WTC11 (cell line): ENCODE data around the gene HSDL1. TPM values are rescaled to one million over a fixed set of nuclear protein-coding genes. Genes with fewer than 3 reads are reported as not detected.

Source experiments
- ATF1 ChIP-seq: sonication (generic); formaldehyde crosslinking; IDR thresholded peaks from 2 replicates; pipeline ENCODE4 v1.8.1; 2023; ENCODE audit warnings: mild to moderate bottlenecking, moderate library complexity, missing genetic modification reagents
- CREM ChIP-seq: sonication (generic); formaldehyde crosslinking; IDR thresholded peaks from 2 replicates; pipeline ENCODE4 v1.8.1; 2022; ENCODE audit warnings: mild to moderate bottlenecking, missing genetic modification reagents, moderate library complexity
- ESRRA ChIP-seq: sonication (generic); formaldehyde crosslinking; IDR thresholded peaks from 2 replicates; pipeline ENCODE4 v1.8.1; 2022; ENCODE audit warnings: mild to moderate bottlenecking, missing genetic modification reagents, borderline replicate concordance
- GTF2I ChIP-seq: fragments of 250-450 bp; sonication (Bioruptor Pico); conservative IDR thresholded peaks from 2 replicates; pipeline ENCODE4 v1.4.0; 2021; ENCODE audit warnings: mild to moderate bottlenecking
- KAT7 ChIP-seq: sonication (generic); formaldehyde crosslinking; IDR thresholded peaks from 2 replicates; pipeline ENCODE4 v1.8.1; 2023; ENCODE audit warnings: missing genetic modification reagents, mild to moderate bottlenecking, borderline replicate concordance
- MYBL2 ChIP-seq: sonication (generic); formaldehyde crosslinking; IDR thresholded peaks from 2 replicates; pipeline ENCODE4 v1.8.1; 2023; ENCODE audit warnings: mild to moderate bottlenecking, moderate library complexity, missing genetic modification reagents
- NR1H2 ChIP-seq: sonication (generic); formaldehyde crosslinking; IDR thresholded peaks from 2 replicates; pipeline ENCODE4 v1.9.0; 2021; ENCODE audit warnings: mild to moderate bottlenecking, moderate library complexity, missing genetic modification reagents
- ZNF121 ChIP-seq: sonication (generic); formaldehyde crosslinking; IDR thresholded peaks from 2 replicates; pipeline ENCODE4 v1.8.0; 2023; ENCODE audit warnings: missing genetic modification reagents
- total RNA-seq: library from RNA; stranded (reverse); gene quantifications from 3 replicates; pipeline ENCODE4 v1.2.3, GENCODE V29; 2021
- TF ChIP-seq, protein P1 (sequence below): sonication (generic); formaldehyde crosslinking; IDR thresholded peaks from 2 replicates; pipeline ENCODE4 v1.8.0; 2022; ENCODE audit warnings: missing genetic modification reagents
- TF ChIP-seq, protein P2 (sequence below): sonication (generic); formaldehyde crosslinking; IDR thresholded peaks from 2 replicates; pipeline ENCODE4 v1.8.0; 2023; ENCODE audit warnings: mild to moderate bottlenecking, missing genetic modification reagents
- TF ChIP-seq, protein P3 (sequence below): fragments of 250-450 bp; sonication (Bioruptor Pico); IDR thresholded peaks from 2 replicates; pipeline ENCODE4 v1.9.0; 2021; ENCODE audit warnings: mild to moderate bottlenecking
- TF ChIP-seq, protein P4 (sequence below): sonication (generic); formaldehyde crosslinking; IDR thresholded peaks from 2 replicates; pipeline ENCODE4 v1.8.0; 2022; ENCODE audit warnings: mild to moderate bottlenecking, missing genetic modification reagents
- TF ChIP-seq, protein P5 (sequence below): sonication (generic); formaldehyde crosslinking; IDR thresholded peaks from 2 replicates; pipeline ENCODE4 v1.8.0; 2022; ENCODE audit warnings: mild to moderate bottlenecking, missing genetic modification reagents
- TF ChIP-seq, protein P6 (sequence below): sonication (generic); formaldehyde crosslinking; IDR thresholded peaks from 2 replicates; pipeline ENCODE4 v1.8.0; 2023; ENCODE audit warnings: missing genetic modification reagents, mild to moderate bottlenecking, borderline replicate concordance
- TF ChIP-seq, protein P7 (sequence below): sonication (generic); formaldehyde crosslinking; IDR thresholded peaks from 2 replicates; pipeline ENCODE4 v1.8.1; 2023; ENCODE audit warnings: mild to moderate bottlenecking, missing genetic modification reagents, moderate library complexity
- TF ChIP-seq, protein P8 (sequence below): sonication (generic); formaldehyde crosslinking; IDR thresholded peaks from 2 replicates; pipeline ENCODE4 v1.8.1; 2023; ENCODE audit warnings: mild to moderate bottlenecking, moderate library complexity, missing genetic modification reagents

Gene HSDL1
- total RNA-seq, 1 experiment from 2014 or later = 48.6 TPM

DNA sequence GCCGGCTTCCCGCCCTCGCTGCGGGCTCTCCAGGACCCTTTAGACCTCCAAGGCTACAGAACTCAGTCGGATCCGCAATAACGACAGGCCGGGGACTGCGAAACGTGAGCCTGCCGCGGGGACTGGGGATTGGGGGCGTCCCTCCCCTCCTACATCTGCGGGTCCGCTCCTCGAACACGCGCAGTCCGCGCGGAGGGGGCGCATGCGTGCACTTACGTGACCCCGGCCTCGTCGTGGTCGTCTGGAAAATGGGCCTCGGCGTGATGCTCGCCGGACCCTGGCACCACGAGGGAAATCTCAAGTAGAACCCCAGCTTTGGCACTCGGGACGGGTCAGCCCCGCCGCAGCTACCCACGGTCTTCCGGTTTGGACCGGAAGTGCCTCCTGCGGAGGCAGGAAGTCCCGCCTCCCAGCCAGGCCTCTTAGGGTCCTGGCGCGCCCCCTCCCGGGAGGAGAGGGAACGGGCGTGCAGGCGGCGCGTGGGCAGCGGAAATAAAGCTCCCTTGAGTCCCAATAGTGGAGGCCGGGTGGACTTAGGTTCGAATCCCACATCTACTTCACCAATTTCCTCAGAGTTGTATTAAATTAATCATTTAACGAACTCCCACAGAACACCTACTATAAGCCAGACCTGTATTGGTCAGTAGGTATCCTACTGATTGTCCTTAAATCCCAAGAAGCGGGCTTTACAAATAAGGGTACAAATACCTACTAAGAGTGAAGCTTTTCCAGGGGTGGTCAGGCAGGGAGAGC lies 41.9 kb upstream of the HSDL1 start, which contains the start of gene TAF1C (continued):
- TF ChIP-seq, protein P1, sequence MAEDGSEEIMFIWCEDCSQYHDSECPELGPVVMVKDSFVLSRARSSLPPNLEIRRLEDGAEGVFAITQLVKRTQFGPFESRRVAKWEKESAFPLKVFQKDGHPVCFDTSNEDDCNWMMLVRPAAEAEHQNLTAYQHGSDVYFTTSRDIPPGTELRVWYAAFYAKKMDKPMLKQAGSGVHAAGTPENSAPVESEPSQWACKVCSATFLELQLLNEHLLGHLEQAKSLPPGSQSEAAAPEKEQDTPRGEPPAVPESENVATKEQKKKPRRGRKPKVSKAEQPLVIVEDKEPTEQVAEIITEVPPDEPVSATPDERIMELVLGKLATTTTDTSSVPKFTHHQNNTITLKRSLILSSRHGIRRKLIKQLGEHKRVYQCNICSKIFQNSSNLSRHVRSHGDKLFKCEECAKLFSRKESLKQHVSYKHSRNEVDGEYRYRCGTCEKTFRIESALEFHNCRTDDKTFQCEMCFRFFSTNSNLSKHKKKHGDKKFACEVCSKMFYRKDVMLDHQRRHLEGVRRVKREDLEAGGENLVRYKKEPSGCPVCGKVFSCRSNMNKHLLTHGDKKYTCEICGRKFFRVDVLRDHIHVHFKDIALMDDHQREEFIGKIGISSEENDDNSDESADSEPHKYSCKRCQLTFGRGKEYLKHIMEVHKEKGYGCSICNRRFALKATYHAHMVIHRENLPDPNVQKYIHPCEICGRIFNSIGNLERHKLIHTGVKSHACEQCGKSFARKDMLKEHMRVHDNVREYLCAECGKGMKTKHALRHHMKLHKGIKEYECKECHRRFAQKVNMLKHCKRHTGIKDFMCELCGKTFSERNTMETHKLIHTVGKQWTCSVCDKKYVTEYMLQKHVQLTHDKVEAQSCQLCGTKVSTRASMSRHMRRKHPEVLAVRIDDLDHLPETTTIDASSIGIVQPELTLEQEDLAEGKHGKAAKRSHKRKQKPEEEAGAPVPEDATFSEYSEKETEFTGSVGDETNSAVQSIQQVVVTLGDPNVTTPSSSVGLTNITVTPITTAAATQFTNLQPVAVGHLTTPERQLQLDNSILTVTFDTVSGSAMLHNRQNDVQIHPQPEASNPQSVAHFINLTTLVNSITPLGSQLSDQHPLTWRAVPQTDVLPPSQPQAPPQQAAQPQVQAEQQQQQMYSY (CRISPR knock-in tag) = no peak
- no peak for TF ChIP-seq ESRRA (CRISPR knock-in tag)
- peak; percentile 88; the same call in 1 of the 2 replicates for TF ChIP-seq KAT7 (CRISPR knock-in tag)
- TF ChIP-seq, protein P2, sequence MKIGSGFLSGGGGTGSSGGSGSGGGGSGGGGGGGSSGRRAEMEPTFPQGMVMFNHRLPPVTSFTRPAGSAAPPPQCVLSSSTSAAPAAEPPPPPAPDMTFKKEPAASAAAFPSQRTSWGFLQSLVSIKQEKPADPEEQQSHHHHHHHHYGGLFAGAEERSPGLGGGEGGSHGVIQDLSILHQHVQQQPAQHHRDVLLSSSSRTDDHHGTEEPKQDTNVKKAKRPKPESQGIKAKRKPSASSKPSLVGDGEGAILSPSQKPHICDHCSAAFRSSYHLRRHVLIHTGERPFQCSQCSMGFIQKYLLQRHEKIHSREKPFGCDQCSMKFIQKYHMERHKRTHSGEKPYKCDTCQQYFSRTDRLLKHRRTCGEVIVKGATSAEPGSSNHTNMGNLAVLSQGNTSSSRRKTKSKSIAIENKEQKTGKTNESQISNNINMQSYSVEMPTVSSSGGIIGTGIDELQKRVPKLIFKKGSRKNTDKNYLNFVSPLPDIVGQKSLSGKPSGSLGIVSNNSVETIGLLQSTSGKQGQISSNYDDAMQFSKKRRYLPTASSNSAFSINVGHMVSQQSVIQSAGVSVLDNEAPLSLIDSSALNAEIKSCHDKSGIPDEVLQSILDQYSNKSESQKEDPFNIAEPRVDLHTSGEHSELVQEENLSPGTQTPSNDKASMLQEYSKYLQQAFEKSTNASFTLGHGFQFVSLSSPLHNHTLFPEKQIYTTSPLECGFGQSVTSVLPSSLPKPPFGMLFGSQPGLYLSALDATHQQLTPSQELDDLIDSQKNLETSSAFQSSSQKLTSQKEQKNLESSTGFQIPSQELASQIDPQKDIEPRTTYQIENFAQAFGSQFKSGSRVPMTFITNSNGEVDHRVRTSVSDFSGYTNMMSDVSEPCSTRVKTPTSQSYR (CRISPR knock-in tag) = no peak
- TF ChIP-seq CREM = 0 out of 2 replicates have a peak, but pooled peaks have one; percentile 24
- TF ChIP-seq, protein P3, sequence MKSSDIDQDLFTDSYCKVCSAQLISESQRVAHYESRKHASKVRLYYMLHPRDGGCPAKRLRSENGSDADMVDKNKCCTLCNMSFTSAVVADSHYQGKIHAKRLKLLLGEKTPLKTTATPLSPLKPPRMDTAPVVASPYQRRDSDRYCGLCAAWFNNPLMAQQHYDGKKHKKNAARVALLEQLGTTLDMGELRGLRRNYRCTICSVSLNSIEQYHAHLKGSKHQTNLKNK (CRISPR knock-in tag) = no peak
- TF ChIP-seq, protein P4, sequence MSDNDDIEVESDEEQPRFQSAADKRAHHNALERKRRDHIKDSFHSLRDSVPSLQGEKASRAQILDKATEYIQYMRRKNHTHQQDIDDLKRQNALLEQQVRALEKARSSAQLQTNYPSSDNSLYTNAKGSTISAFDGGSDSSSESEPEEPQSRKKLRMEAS = peak; percentile 77
- TF ChIP-seq MYBL2 (CRISPR knock-in tag) = no peak
- TF ChIP-seq, protein P5, sequence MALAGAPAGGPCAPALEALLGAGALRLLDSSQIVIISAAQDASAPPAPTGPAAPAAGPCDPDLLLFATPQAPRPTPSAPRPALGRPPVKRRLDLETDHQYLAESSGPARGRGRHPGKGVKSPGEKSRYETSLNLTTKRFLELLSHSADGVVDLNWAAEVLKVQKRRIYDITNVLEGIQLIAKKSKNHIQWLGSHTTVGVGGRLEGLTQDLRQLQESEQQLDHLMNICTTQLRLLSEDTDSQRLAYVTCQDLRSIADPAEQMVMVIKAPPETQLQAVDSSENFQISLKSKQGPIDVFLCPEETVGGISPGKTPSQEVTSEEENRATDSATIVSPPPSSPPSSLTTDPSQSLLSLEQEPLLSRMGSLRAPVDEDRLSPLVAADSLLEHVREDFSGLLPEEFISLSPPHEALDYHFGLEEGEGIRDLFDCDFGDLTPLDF (CRISPR knock-in tag) = no peak
- TF ChIP-seq, protein P6, sequence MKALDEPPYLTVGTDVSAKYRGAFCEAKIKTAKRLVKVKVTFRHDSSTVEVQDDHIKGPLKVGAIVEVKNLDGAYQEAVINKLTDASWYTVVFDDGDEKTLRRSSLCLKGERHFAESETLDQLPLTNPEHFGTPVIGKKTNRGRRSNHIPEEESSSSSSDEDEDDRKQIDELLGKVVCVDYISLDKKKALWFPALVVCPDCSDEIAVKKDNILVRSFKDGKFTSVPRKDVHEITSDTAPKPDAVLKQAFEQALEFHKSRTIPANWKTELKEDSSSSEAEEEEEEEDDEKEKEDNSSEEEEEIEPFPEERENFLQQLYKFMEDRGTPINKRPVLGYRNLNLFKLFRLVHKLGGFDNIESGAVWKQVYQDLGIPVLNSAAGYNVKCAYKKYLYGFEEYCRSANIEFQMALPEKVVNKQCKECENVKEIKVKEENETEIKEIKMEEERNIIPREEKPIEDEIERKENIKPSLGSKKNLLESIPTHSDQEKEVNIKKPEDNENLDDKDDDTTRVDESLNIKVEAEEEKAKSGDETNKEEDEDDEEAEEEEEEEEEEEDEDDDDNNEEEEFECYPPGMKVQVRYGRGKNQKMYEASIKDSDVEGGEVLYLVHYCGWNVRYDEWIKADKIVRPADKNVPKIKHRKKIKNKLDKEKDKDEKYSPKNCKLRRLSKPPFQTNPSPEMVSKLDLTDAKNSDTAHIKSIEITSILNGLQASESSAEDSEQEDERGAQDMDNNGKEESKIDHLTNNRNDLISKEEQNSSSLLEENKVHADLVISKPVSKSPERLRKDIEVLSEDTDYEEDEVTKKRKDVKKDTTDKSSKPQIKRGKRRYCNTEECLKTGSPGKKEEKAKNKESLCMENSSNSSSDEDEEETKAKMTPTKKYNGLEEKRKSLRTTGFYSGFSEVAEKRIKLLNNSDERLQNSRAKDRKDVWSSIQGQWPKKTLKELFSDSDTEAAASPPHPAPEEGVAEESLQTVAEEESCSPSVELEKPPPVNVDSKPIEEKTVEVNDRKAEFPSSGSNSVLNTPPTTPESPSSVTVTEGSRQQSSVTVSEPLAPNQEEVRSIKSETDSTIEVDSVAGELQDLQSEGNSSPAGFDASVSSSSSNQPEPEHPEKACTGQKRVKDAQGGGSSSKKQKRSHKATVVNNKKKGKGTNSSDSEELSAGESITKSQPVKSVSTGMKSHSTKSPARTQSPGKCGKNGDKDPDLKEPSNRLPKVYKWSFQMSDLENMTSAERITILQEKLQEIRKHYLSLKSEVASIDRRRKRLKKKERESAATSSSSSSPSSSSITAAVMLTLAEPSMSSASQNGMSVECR (CRISPR knock-in tag) = peak; percentile 77; the same call in 1 of the 2 replicates
- no peak for TF ChIP-seq ZNF121 (CRISPR knock-in tag)
- TF ChIP-seq GTF2I (CRISPR knock-in tag) = no peak
- TF ChIP-seq ATF1 (CRISPR knock-in tag) = no peak
- TF ChIP-seq, protein P7, sequence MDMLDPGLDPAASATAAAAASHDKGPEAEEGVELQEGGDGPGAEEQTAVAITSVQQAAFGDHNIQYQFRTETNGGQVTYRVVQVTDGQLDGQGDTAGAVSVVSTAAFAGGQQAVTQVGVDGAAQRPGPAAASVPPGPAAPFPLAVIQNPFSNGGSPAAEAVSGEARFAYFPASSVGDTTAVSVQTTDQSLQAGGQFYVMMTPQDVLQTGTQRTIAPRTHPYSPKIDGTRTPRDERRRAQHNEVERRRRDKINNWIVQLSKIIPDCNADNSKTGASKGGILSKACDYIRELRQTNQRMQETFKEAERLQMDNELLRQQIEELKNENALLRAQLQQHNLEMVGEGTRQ = no peak
- TF ChIP-seq NR1H2 = no peak
- TF ChIP-seq, protein P8, sequence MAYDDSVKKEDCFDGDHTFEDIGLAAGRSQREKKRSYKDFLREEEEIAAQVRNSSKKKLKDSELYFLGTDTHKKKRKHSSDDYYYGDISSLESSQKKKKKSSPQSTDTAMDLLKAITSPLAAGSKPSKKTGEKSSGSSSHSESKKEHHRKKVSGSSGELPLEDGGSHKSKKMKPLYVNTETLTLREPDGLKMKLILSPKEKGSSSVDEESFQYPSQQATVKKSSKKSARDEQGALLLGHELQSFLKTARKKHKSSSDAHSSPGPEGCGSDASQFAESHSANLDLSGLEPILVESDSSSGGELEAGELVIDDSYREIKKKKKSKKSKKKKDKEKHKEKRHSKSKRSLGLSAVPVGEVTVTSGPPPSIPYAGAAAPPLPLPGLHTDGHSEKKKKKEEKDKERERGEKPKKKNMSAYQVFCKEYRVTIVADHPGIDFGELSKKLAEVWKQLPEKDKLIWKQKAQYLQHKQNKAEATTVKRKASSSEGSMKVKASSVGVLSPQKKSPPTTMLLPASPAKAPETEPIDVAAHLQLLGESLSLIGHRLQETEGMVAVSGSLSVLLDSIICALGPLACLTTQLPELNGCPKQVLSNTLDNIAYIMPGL (CRISPR knock-in tag) = no peak; the same call in 1 of the 2 replicates
